A549 (cell line): ENCODE measurements around the gene FGF14. TPM values are rescaled to one million over a fixed set of nuclear protein-coding genes. Genes with fewer than 3 reads are reported as not detected.

ENCODE experiments used
- ATAC-seq, 2 experiments: fragments of 200-7000 bp in 1 of 2; fragments of >200 bp in 1 of 2; cut with Nextera tagmentation in 1 of 2; cut with Tn5 transposase in 1 of 2; 3 replicates each; pipeline versions ENCODE4 v1.8.0 to v1.9.1; 2018 to 2020; ENCODE audit warnings: mild to moderate bottlenecking in 1 of 2, moderate library complexity in 1 of 2
- CTCF ChIA-PET: fragments of 300-600 bp; sonication (Branson Sonifier 250); formaldehyde crosslinking; extraction: SDS; loops from one replicate; lab custom pipeline; 2021; ENCODE audit warnings: antibody characterized with exemption, inconsistent platforms; lab: Yijun Ruan, JAX
- POLR2A ChIA-PET: fragments of 350-600 bp; formaldehyde crosslinking; extraction: SDS; loops from one replicate; lab custom pipeline; 2021; ENCODE audit warnings: antibody characterized with exemption, inconsistent platforms; lab: Yijun Ruan, JAX
- DNase-seq, 2 experiments: peaks; one replicate each; pipeline versions ENCODE4 v3.0.0 to v3.0.0-alpha.2; 2011 to 2016; ENCODE audit warnings: low read depth in 1 of 2, low spot score in 1 of 2
- FAIRE-seq: peaks from 2 replicates; lab custom pipeline; 2011; peaks lifted over from hg19 to GRCh38; lab: Jason Lieb, UNC
- H3K27ac ChIP-seq, 2 experiments: fragments of >200 bp; sonication (Bioruptor Twin); formaldehyde crosslinking; 3 replicates each; pipeline ENCODE4 v1.5.1; 2016 to 2017
- H3K4me1 ChIP-seq: fragments of >200 bp; sonication (Bioruptor Twin); formaldehyde crosslinking; 3 replicates; pipeline ENCODE4 v1.6.1; 2016
- H3K4me2 ChIP-seq: fragments of >200 bp; sonication (Bioruptor Twin); formaldehyde crosslinking; 3 replicates; pipeline ENCODE4 v1.6.1; 2016
- H3K4me3 ChIP-seq: fragments of >200 bp; sonication (Bioruptor Twin); formaldehyde crosslinking; 3 replicates; pipeline ENCODE4 v1.5.1; 2016
- H3K9me3 ChIP-seq: fragments of >200 bp; sonication (Bioruptor Twin); formaldehyde crosslinking; 3 replicates; pipeline ENCODE4 v1.6.1; 2016
- CHD2 ChIP-seq: fragments of 150-350 bp; IDR thresholded peaks from 2 replicates; pipeline ENCODE4 v1.6.1; 2014; ENCODE audit warnings: low read length; ENCODE audit not compliant: partially characterized antibody
- CHD4 ChIP-seq: fragments of 200-600 bp; sonication (generic); IDR thresholded peaks from 2 replicates; pipeline ENCODE4 v1.6.1; 2016; ENCODE audit warnings: antibody characterized with exemption, mild to moderate bottlenecking, borderline replicate concordance
- EHF ChIP-seq: fragments of 250-450 bp; sonication (Bioruptor Pico); IDR thresholded peaks from 2 replicates; pipeline ENCODE4 v1.5.0; 2020; ENCODE audit warnings: mild to moderate bottlenecking
- EHMT2 ChIP-seq: fragments of 200-600 bp; sonication (generic); IDR thresholded peaks from 2 replicates; pipeline ENCODE4 v1.6.1; 2016; ENCODE audit warnings: antibody characterized with exemption, low read depth, mild to moderate bottlenecking, moderate library complexity
- EP300 ChIP-seq, 2 experiments: fragments of >200 bp; sonication (Bioruptor Twin); formaldehyde crosslinking; IDR thresholded peaks; 2 replicates in 1 of 2; 3 replicates in 1 of 2; pipeline ENCODE4 v1.6.1; 2016 to 2017
- ESRRA ChIP-seq: fragments of 150-350 bp; IDR thresholded peaks from 2 replicates; pipeline ENCODE4 v1.6.1; 2014; ENCODE audit warnings: mild to moderate bottlenecking, low read length, borderline replicate concordance
- GATA3 ChIP-seq: IDR thresholded peaks from 2 replicates; pipeline ENCODE4 v1.6.1; 2012; ENCODE audit warnings: borderline replicate concordance
- HOXB5 ChIP-seq: fragments of 250-450 bp; sonication (Bioruptor Pico); IDR thresholded peaks from 2 replicates; pipeline ENCODE4 v1.5.0; 2020; ENCODE audit warnings: mild to moderate bottlenecking, moderate library complexity
- MAFK ChIP-seq: fragments of 450-650 bp; IDR thresholded peaks from 2 replicates; pipeline ENCODE4 v1.6.1; 2014; ENCODE audit not compliant: partially characterized antibody
- NFE2L2 ChIP-seq: fragments of 150-350 bp; conservative IDR thresholded peaks from 2 replicates; pipeline ENCODE4 v1.6.1; 2014; ENCODE audit warnings: low read length
- NPAS2 ChIP-seq: fragments of 250-450 bp; sonication (Bioruptor Pico); IDR thresholded peaks from 2 replicates; pipeline ENCODE4 v1.8.0; 2022; ENCODE audit warnings: mild to moderate bottlenecking, moderate library complexity, borderline replicate concordance
- PHF8 ChIP-seq: fragments of 200-600 bp; sonication (generic); IDR thresholded peaks from 2 replicates; pipeline ENCODE4 v1.6.1; 2016; ENCODE audit warnings: low read depth, mild to moderate bottlenecking, antibody characterized with exemption, moderate library complexity, borderline replicate concordance
- RAD21 ChIP-seq, 2 experiments: fragments of >200 bp in 1 of 2; sonication (Bioruptor Twin) in 1 of 2; formaldehyde crosslinking in 1 of 2; IDR thresholded peaks in 1 of 2; conservative IDR thresholded peaks in 1 of 2; 2 replicates in 1 of 2; 3 replicates in 1 of 2; pipeline ENCODE4 v1.6.1; 2012 to 2018; ENCODE audit warnings: inconsistent platforms in 1 of 2
- RARB ChIP-seq: fragments of 250-450 bp; sonication (Bioruptor Pico); IDR thresholded peaks from 2 replicates; pipeline ENCODE4 v1.8.0; 2021; ENCODE audit warnings: mild to moderate bottlenecking, moderate library complexity
- REST ChIP-seq: fragments of 200-600 bp; sonication (generic); IDR thresholded peaks from 2 replicates; pipeline ENCODE4 v1.6.1; 2016; ENCODE audit warnings: antibody characterized with exemption, mild to moderate bottlenecking, moderate library complexity
- RFX5 ChIP-seq: fragments of 450-650 bp; IDR thresholded peaks from 2 replicates; pipeline ENCODE4 v1.7.1; 2014; ENCODE audit warnings: antibody characterized with exemption, mild to moderate bottlenecking, moderate library complexity
- RNF2 ChIP-seq: fragments of 200-600 bp; sonication (generic); IDR thresholded peaks from 2 replicates; pipeline ENCODE4 v1.6.1; 2016; ENCODE audit warnings: low read depth, mild to moderate bottlenecking, antibody characterized with exemption, moderate library complexity, borderline replicate concordance
- TFCP2L1 ChIP-seq: fragments of 250-450 bp; sonication (Bioruptor Pico); IDR thresholded peaks from 2 replicates; pipeline ENCODE4 v1.5.0; 2021; ENCODE audit warnings: mild to moderate bottlenecking
- TP53 ChIP-seq: fragments of 250-450 bp; sonication (Bioruptor Pico); IDR thresholded peaks from 2 replicates; pipeline ENCODE4 v1.5.0; 2021; ENCODE audit warnings: mild to moderate bottlenecking, moderate library complexity
- USF2 ChIP-seq: fragments of 450-650 bp; IDR thresholded peaks from 2 replicates; pipeline ENCODE4 v1.6.1; 2014; ENCODE audit warnings: antibody characterized with exemption
- ZFP36 ChIP-seq: fragments of 450-650 bp; IDR thresholded peaks from 2 replicates; pipeline ENCODE4 v1.6.1; 2014; ENCODE audit warnings: borderline replicate concordance; ENCODE audit not compliant: partially characterized antibody
- WGBS: methylation state at CpG from one replicate; pipeline ENCODE4 v1.1.6; 2017; ENCODE audit errors: missing lambda C conversion rate; 5-methylcytosine and 5-hydroxymethylcytosine counted together
- polyA plus RNA-seq, 4 experiments: library from polyadenylated mRNA; depleted of rRNA in 3 of 4; stranded (reverse); fragments of >200 nt; fragmentation: RNase III in 1 of 4; extraction: RNeasy Plus Mini Kit Qiagen cat#74134 plus additional on column Dnase treatment in 1 of 4; gene quantifications; 2 replicates in 3 of 4; 3 replicates in 1 of 4; pipeline ENCODE4 v1.2.3, GENCODE V29; 2011 to 2017
- TF ChIP-seq, protein P1 (sequence below): fragments of >200 bp; sonication (Bioruptor Twin); formaldehyde crosslinking; IDR thresholded peaks from 3 replicates; pipeline ENCODE4 v1.6.1; 2016
- TF ChIP-seq, protein P2 (sequence below): fragments of >200 bp; sonication (Bioruptor Twin); formaldehyde crosslinking; IDR thresholded peaks from 2 replicates; pipeline ENCODE4 v1.6.1; 2016

The FGF14 gene
- polyA plus RNA-seq, 2 of the 4 experiments (the other 2 are of a cell fraction), result not detected

DNA sequence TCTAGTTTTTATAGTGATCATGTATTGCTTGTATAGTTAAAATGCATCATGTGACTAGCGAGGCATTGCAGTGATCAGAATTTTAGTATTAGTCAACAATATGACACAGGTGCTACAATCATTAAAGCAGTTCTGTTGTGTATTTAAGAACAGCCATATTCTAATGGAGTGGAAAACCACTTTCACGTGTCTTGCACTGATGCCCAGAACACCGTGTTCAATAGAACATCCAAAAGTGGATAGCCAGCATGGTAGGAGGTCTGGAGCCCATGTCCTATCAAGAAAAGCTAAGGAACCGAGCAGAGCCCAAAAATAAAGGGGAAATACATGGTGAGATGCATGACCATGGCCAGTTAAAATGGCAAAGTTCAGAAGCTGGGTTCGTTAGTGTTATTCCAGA is 55.1 kb downstream of the FGF14 start:
- DNase-seq, result no peak
- ChIA-PET POLR2A (no interaction called here), CTCF (interaction anchor here (0.9 kb wide), 1 partner anchor 17 kb away, joined by 3 read pairs; no protein-coding TSS in a partner anchor)
- H3K9me3 ChIP-seq, result no peaks in the 10 kb centered on the region
- H3K4me1 ChIP-seq, result no peaks in the 10 kb centered on the region
- TF ChIP-seq REST, result no peak
- TF ChIP-seq CHD2, result no peak
- TF ChIP-seq PHF8, result no peak
- no peak for TF ChIP-seq CHD4
- no peak for TF ChIP-seq RNF2
- no peak for TF ChIP-seq TP53 (CRISPR knock-in tag)
- TF ChIP-seq EP300 (IDR thresholded peaks at IDR 0.05), result no peak
- TF ChIP-seq ESRRA, result no peak
- TF ChIP-seq EHF (CRISPR knock-in tag), result no peak
- no peak for TF ChIP-seq GATA3
- TF ChIP-seq NFE2L2, result no peak
- ATAC-seq, result no peak
- H3K4me2 ChIP-seq, result no peak overlapping the region
- 12% methylated on average over 5 of the region's 5 CpGs for WGBS
- no peak overlapping the region for H3K4me3 ChIP-seq
- FAIRE-seq, result no peak
- H3K27ac ChIP-seq, result no peak overlapping the region

DNA sequence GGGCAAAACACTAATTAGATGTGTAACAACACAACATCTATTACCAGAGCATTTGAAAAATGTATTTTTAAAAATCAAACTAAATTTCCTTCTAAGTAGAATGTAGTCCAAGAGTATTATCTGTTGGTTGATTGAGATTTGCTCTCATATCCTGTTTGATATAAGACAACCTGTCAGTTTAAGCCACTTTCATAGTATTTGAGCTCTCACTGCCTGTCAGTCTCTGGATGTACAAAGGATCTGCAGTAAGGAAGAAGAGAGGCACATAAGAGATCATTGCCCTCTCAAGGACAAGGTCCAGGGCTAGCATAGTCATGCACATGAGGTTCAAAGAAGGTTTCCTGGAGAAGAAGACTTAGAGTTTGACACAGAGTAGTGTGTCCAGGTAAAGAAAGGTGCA is 57.4 kb downstream of the FGF14 start:
- CTCF ChIA-PET, result interaction anchor here (0.6 kb wide), 1 partner anchor 108 kb away, joined by 3 read pairs; no protein-coding TSS in a partner anchor
- no peak for TF ChIP-seq MAFK
- no peak for TF ChIP-seq ZFP36
- TF ChIP-seq, protein P1, sequence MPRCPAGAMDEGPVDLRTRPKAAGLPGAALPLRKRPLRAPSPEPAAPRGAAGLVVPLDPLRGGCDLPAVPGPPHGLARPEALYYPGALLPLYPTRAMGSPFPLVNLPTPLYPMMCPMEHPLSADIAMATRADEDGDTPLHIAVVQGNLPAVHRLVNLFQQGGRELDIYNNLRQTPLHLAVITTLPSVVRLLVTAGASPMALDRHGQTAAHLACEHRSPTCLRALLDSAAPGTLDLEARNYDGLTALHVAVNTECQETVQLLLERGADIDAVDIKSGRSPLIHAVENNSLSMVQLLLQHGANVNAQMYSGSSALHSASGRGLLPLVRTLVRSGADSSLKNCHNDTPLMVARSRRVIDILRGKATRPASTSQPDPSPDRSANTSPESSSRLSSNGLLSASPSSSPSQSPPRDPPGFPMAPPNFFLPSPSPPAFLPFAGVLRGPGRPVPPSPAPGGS, result no peak
- TF ChIP-seq EHF (CRISPR knock-in tag), result no peak
- no peak for TF ChIP-seq RAD21 (conservative IDR thresholded peaks at IDR 0.05 in 1 of 2, IDR thresholded peaks at IDR 0.05 in 1 of 2)
- TF ChIP-seq CHD2, result no peak
- TF ChIP-seq NPAS2, result no peak
- TF ChIP-seq NFE2L2, result no peak
- TF ChIP-seq RARB (CRISPR knock-in tag), result no peak
- no peak for TF ChIP-seq RFX5
- TF ChIP-seq USF2, result no peak
- TF ChIP-seq, protein P2, sequence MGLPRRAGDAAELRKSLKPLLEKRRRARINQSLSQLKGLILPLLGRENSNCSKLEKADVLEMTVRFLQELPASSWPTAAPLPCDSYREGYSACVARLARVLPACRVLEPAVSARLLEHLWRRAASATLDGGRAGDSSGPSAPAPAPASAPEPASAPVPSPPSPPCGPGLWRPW, result no peak
- no peak for TF ChIP-seq HOXB5 (CRISPR knock-in tag)
- TF ChIP-seq TFCP2L1 (CRISPR knock-in tag), result no peak
- TF ChIP-seq EHMT2, result no peak

More for the DNA sequence above, 57.4 kb downstream of the FGF14 start:
- no peaks in the 10 kb centered on the region for H3K9me3 ChIP-seq
- DNase-seq (no peak), FAIRE-seq (no peak), ATAC-seq (no peak)
- no peaks in the 10 kb centered on the region for H3K4me1 ChIP-seq
- no peak overlapping the region for H3K4me2 ChIP-seq
- no peak overlapping the region for H3K4me3 ChIP-seq
- POLR2A ChIA-PET, result no interaction called here
- H3K27ac ChIP-seq, result no peak overlapping the region
